OCI-LY7 (cell line): Measurements from ENCODE around the gene TOPAZ1. TPM values are rescaled to one million over a fixed set of nuclear protein-coding genes. Genes with fewer than 3 reads are reported as not detected.

Experiments used
- BruUV-seq: library from RNA; stranded (reverse); fragments of 400-500 nt; replicated peaks from 2 replicates; lab custom pipeline; 2021; lab: Mats Ljungman, UMichigan
- CTCF ChIA-PET: fragments of 300-600 bp; sonication (Branson Sonifier 250); formaldehyde crosslinking; loops from one replicate; lab custom pipeline; 2022; ENCODE audit warnings: antibody characterized with exemption; ENCODE audit not compliant: unreplicated experiment; lab: Charles Lee
- POLR2A ChIA-PET: fragments of 300-600 bp; sonication (Branson Sonifier 250); formaldehyde crosslinking; loops from one replicate; lab custom pipeline; 2022; ENCODE audit warnings: antibody characterized with exemption; lab: Charles Lee
- DNase-seq: peaks from one replicate; pipeline ENCODE4 v3.0.0-alpha.2; 2015; ENCODE audit warnings: low spot score
- H2AFZ ChIP-seq: fragments of 200-600 bp; sonication (generic), shearing (Covaris generic); 2 replicates; pipeline ENCODE4 v1.6.1; 2014; ENCODE audit warnings: mild to moderate bottlenecking, antibody characterized with exemption, low read length, moderate library complexity
- H3K27ac ChIP-seq: fragments of 200-600 bp; sonication (generic); 2 replicates; pipeline ENCODE4 v1.5.1; 2014; ENCODE audit warnings: mixed run types, low read depth, mild to moderate bottlenecking, moderate library complexity, low read length, inconsistent platforms; ENCODE audit not compliant: poor library complexity, severe bottlenecking
- H3K36me3 ChIP-seq: fragments of 200-600 bp; sonication (generic); 2 replicates; pipeline ENCODE4 v1.6.1; 2014; ENCODE audit warnings: mild to moderate bottlenecking, antibody characterized with exemption, low read length, moderate library complexity, mixed read lengths; ENCODE audit not compliant: insufficient read depth
- H3K4me1 ChIP-seq: fragments of 200-600 bp; sonication (generic); 2 replicates; pipeline ENCODE4 v1.5.1; 2014; ENCODE audit warnings: mild to moderate bottlenecking, low read length; ENCODE audit not compliant: insufficient read depth, poor library complexity, severe bottlenecking
- H3K4me2 ChIP-seq: fragments of 200-600 bp; sonication (generic); 2 replicates; pipeline ENCODE4 v1.6.1; 2014; ENCODE audit warnings: mild to moderate bottlenecking, low read length
- H3K4me3 ChIP-seq: fragments of 200-600 bp; sonication (generic); 2 replicates; pipeline ENCODE4 v1.5.1; 2014; ENCODE audit warnings: mild to moderate bottlenecking, low read depth, low read length; ENCODE audit not compliant: poor library complexity, severe bottlenecking
- H3K79me2 ChIP-seq: fragments of 200-600 bp; sonication (generic); 2 replicates; pipeline ENCODE4 v1.6.1; 2016; ENCODE audit warnings: low read depth, mild to moderate bottlenecking, low read length, moderate library complexity, mixed read lengths; ENCODE audit not compliant: insufficient read depth
- H3K9me2 ChIP-seq: fragments of 200-600 bp; sonication (generic); 2 replicates; pipeline ENCODE4 v1.6.1; 2016; ENCODE audit warnings: mild to moderate bottlenecking, low read length, mixed read lengths; ENCODE audit not compliant: insufficient read depth
- H3K9me3 ChIP-seq: fragments of 200-600 bp; sonication (generic); 2 replicates; pipeline ENCODE4 v1.6.1; 2014; ENCODE audit warnings: mild to moderate bottlenecking, mixed run types, low read length, mixed read lengths
- H4K20me1 ChIP-seq: fragments of 200-600 bp; sonication (generic); 2 replicates; pipeline ENCODE4 v1.6.1; 2014; ENCODE audit warnings: mild to moderate bottlenecking, antibody characterized with exemption, low read length, moderate library complexity, mixed read lengths; ENCODE audit not compliant: insufficient read depth
- CTCF ChIP-seq: fragments of 200-600 bp; sonication (generic); conservative IDR thresholded peaks from 2 replicates; pipeline ENCODE4 v1.5.1; 2014; ENCODE audit warnings: mild to moderate bottlenecking, antibody characterized with exemption, low read length, moderate library complexity, mixed read lengths
- EZH2phosphoT487 ChIP-seq: fragments of 200-600 bp; sonication (generic); IDR thresholded peaks from 2 replicates; pipeline ENCODE4 v1.6.1; 2018; ENCODE audit warnings: low read depth, borderline replicate concordance, mild to moderate bottlenecking, mixed run types, antibody characterized with exemption, low read length, moderate library complexity, mixed read lengths
- intact Hi-C: fragments of 100-400 bp; cut with micrococcal nuclease; formaldehyde crosslinking; loops from one replicate; pipeline ENCODE4 v1.10.0; 2022; ENCODE audit not compliant: unreplicated experiment
- total RNA-seq, 2 experiments: library from RNA; depleted of rRNA in 1 of 2; stranded (reverse); fragments of >200 nt in 1 of 2; shearing (Covaris generic) in 1 of 2; gene quantifications; 2 replicates each; pipeline ENCODE4 v1.2.3, GENCODE V29; 2014 to 2022

The TOPAZ1 gene
- total RNA-seq, 2 experiments from 2014 or later, result not detected

GRCh38 chr3:44321335-44321734 lies 79.6 kb downstream of the TOPAZ1 start:
- no peak overlapping the region for H3K4me3 ChIP-seq
- no peak for DNase-seq
- H3K9me2 ChIP-seq, result no peaks in the 10 kb centered on the region
- CTCF ChIA-PET, result no interaction called here
- H2AFZ ChIP-seq, result no peak overlapping the region
- no peaks in the 10 kb centered on the region; the same call in 1 of the 2 replicates for H4K20me1 ChIP-seq
- POLR2A ChIA-PET, result interaction anchor here (0.7 kb wide), 1 partner anchor 10 kb away, joined by 3 read pairs; no protein-coding TSS in a partner anchor
- H3K79me2 ChIP-seq, result no peaks in the 10 kb centered on the region
- no peak for TF ChIP-seq EZH2phosphoT487
- no peak for TF ChIP-seq CTCF
- intact Hi-C loops, result loop anchor here (5.0 kb wide), 1 partner anchor 591 kb away; no protein-coding TSS in a partner anchor
- BruUV-seq, result no TSS peak
- H3K27ac ChIP-seq, result no peak overlapping the region
- H3K36me3 ChIP-seq, result no peaks in the 10 kb centered on the region
- H3K4me1 ChIP-seq, result no peaks in the 10 kb centered on the region
- H3K4me2 ChIP-seq, result no peak overlapping the region
- no peaks in the 10 kb centered on the region for H3K9me3 ChIP-seq

GRCh38 chr3:44323341-44323955 lies 81.8 kb downstream of the TOPAZ1 start:
- DNase-seq, result peak; percentile 54
- no peak for TF ChIP-seq EZH2phosphoT487
- TF ChIP-seq CTCF, result peak; percentile 97
- POLR2A ChIA-PET, result interaction anchor here (0.6 kb wide), 1 partner anchor 8 kb away, joined by 3 read pairs; no protein-coding TSS in a partner anchor
- CTCF ChIA-PET, result no interaction called here
- H3K4me2 ChIP-seq, result no peak overlapping the region
- no peak overlapping the region for H3K4me3 ChIP-seq
- H4K20me1 ChIP-seq, result no peaks in the 10 kb centered on the region; the same call in 1 of the 2 replicates
- no peak overlapping the region for H3K27ac ChIP-seq
- H3K4me1 ChIP-seq, result no peaks in the 10 kb centered on the region
- H3K79me2 ChIP-seq, result no peaks in the 10 kb centered on the region
- no peaks in the 10 kb centered on the region for H3K36me3 ChIP-seq
- H3K9me2 ChIP-seq, result no peaks in the 10 kb centered on the region
- no peak overlapping the region for H2AFZ ChIP-seq
- no TSS peak for BruUV-seq
- intact Hi-C loops, result loop anchor here (5.0 kb wide), 1 partner anchor 589 kb away; no protein-coding TSS in a partner anchor
- no peaks in the 10 kb centered on the region for H3K9me3 ChIP-seq

GRCh38 chr3:44324584-44324983 lies 82.9 kb downstream of the TOPAZ1 start:
- H3K9me2 ChIP-seq, result no peaks in the 10 kb centered on the region
- CTCF ChIA-PET, result no interaction called here
- no peak overlapping the region for H3K4me3 ChIP-seq
- H3K4me1 ChIP-seq, result no peaks in the 10 kb centered on the region
- H4K20me1 ChIP-seq, result no peaks in the 10 kb centered on the region; the same call in 1 of the 2 replicates
- TF ChIP-seq CTCF, result no peak
- no peak overlapping the region for H3K4me2 ChIP-seq
- H3K9me3 ChIP-seq, result no peaks in the 10 kb centered on the region
- no peaks in the 10 kb centered on the region for H3K79me2 ChIP-seq
- H3K27ac ChIP-seq, result no peak overlapping the region
- H3K36me3 ChIP-seq, result no peaks in the 10 kb centered on the region
- POLR2A ChIA-PET, result interaction anchor here (1.0 kb wide), 1 partner anchor 13 kb away, joined by 3 read pairs; no protein-coding TSS in a partner anchor
- DNase-seq, result no peak
- BruUV-seq, result no TSS peak
- intact Hi-C loops, result loop anchor here (5.0 kb wide), 1 partner anchor 588 kb away; no protein-coding TSS in a partner anchor
- no peak overlapping the region for H2AFZ ChIP-seq
